GM23248 (cell line): ENCODE results near the gene EPM2A.

Source experiments
- EZH2 ChIP-seq: fragments of 200-600 bp; sonication (generic); IDR thresholded peaks from 2 replicates; pipeline ENCODE4 v1.6.1; 2018; ENCODE audit warnings: antibody characterized with exemption, mild to moderate bottlenecking; ENCODE audit not compliant: insufficient read depth, poor library complexity, severe bottlenecking
- EZH2phosphoT487 ChIP-seq: fragments of 200-600 bp; sonication (generic); IDR thresholded peaks from 2 replicates; pipeline ENCODE4 v1.6.1; 2018; ENCODE audit warnings: antibody characterized with exemption, moderate library complexity, mild to moderate bottlenecking, low read depth; ENCODE audit not compliant: insufficient read depth

GRCh38 chr6:145643760-145644159, 91.6 kb downstream of the EPM2A start:
- no peak for TF ChIP-seq EZH2
- TF ChIP-seq EZH2phosphoT487, result no peak
